AG04450 (cell line): Measurements from ENCODE around the gene RRAGC. TPM values are rescaled to one million over a fixed set of nuclear protein-coding genes. Genes with fewer than 3 reads are reported as not detected.
A peak's percentile ranks its signal among the peaks of the same experiment; 100 is the strongest.
"Not testable (repeated sequence)": the region's sequence is repeated elsewhere in the genome, so short reads cannot be mapped to it uniquely, and the experiment has no call there.

Experiments used
- CTCF ChIA-PET: fragments of 300-600, 350-600 bp; formaldehyde crosslinking; extraction: SDS; loops from one replicate; lab custom pipeline; 2022; ENCODE audit warnings: antibody characterized with exemption, inconsistent platforms; lab: Charles Lee
- POLR2A ChIA-PET: fragments of 350-600 bp; formaldehyde crosslinking; extraction: SDS; loops from one replicate; lab custom pipeline; 2021; ENCODE audit warnings: antibody characterized with exemption, inconsistent platforms; lab: Yijun Ruan, JAX
- DNase-seq: peaks from one replicate; pipeline ENCODE4 v3.0.0-alpha.2; 2011; ENCODE audit warnings: low read depth, low spot score
- H3K27ac ChIP-seq: one replicate; pipeline ENCODE4 v1.5.1; 2012; ENCODE audit warnings: low read depth, low read length, control low read depth
- H3K27me3 ChIP-seq: one replicate; pipeline ENCODE4 v1.6.0; 2012; ENCODE audit warnings: low read length; ENCODE audit not compliant: control insufficient read depth, insufficient read depth
- H3K4me3 ChIP-seq: 2 replicates; pipeline ENCODE4 v1.5.1; 2011; ENCODE audit warnings: mild to moderate bottlenecking, low read depth, low read length, control low read depth
- H3K9me3 ChIP-seq: 2 replicates; pipeline ENCODE4 v1.5.1; 2012; ENCODE audit warnings: low read length; ENCODE audit not compliant: control insufficient read depth, insufficient read depth
- polyA plus RNA-seq: library from polyadenylated mRNA; depleted of rRNA; stranded (reverse); fragments of >200 nt; gene quantifications from 2 replicates; pipeline ENCODE4 v1.2.3, GENCODE V29; 2011
- TF ChIP-seq, protein P1 (sequence below): IDR thresholded peaks from 2 replicates; pipeline ENCODE4 v1.5.1; 2011; ENCODE audit warnings: low read depth, low read length, control low read depth, inconsistent platforms

The RRAGC gene
- polyA plus RNA-seq, 1 experiment: 24.9 TPM

DNA sequence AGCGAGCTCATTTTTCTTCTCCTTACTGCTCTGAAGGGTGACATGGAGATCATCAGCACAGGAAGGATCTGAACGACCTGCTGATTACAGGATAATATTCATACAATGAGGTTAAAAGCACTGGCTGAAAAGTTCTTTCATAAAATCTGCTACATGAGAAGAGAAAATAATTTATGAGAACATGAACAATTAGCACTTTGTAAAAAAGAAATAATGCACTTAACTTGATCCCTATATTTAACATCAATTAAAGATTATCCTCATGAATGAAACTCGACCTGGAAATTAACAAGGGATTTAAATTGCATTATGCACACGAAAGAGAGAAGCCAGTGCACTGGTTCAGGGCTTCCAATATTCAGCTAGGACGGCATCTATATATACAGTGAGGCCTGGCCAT, 46.6 kb downstream of the RRAGC start:
- DNase-seq: no peak
- Histone ChIP-seq H3K27ac (no peak overlapping the region), H3K9me3 (peaks cover 18% of the 10 kb centered on the region; the same call in 1 of the 2 replicates), H3K4me3 (no peak overlapping the region), H3K27me3 (peaks cover 46% of the 10 kb centered on the region)
- POLR2A ChIA-PET: interaction anchor here (0.6 kb wide), 1 partner anchor 17 kb away, joined by 5 read pairs; no protein-coding TSS in a partner anchor
- CTCF ChIA-PET: interaction anchor here (0.6 kb wide), 1 partner anchor 775 kb away, joined by 3 read pairs; no protein-coding TSS in a partner anchor
- TF ChIP-seq, protein P1, sequence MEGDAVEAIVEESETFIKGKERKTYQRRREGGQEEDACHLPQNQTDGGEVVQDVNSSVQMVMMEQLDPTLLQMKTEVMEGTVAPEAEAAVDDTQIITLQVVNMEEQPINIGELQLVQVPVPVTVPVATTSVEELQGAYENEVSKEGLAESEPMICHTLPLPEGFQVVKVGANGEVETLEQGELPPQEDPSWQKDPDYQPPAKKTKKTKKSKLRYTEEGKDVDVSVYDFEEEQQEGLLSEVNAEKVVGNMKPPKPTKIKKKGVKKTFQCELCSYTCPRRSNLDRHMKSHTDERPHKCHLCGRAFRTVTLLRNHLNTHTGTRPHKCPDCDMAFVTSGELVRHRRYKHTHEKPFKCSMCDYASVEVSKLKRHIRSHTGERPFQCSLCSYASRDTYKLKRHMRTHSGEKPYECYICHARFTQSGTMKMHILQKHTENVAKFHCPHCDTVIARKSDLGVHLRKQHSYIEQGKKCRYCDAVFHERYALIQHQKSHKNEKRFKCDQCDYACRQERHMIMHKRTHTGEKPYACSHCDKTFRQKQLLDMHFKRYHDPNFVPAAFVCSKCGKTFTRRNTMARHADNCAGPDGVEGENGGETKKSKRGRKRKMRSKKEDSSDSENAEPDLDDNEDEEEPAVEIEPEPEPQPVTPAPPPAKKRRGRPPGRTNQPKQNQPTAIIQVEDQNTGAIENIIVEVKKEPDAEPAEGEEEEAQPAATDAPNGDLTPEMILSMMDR: no peak

DNA sequence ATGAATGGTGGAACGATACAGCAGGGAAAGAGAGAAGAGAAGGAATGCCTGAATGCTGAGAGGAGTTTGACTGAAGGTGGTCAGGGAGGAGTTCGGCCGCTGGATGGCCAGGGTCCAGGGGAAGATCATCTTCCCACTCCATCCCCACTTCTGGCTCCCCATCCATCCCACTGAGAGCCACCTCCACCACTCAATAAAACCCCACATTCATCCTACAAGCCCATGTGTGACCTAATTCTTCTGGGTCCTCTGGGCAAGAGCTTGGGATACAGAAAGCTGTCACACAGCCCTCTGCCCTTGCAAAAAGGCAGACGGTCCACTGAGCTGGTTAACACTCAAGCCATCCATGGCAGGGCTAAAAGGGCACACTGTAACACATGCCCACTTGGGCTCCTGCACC, 48.1 kb downstream of the RRAGC start:
- CTCF ChIA-PET, DNase-seq, POLR2A ChIA-PET, H3K9me3 ChIP-seq, H3K27ac ChIP-seq, H3K4me3 ChIP-seq: not testable (repeated sequence)
- peaks cover 31% of the 10 kb centered on the region for H3K27me3 ChIP-seq

DNA sequence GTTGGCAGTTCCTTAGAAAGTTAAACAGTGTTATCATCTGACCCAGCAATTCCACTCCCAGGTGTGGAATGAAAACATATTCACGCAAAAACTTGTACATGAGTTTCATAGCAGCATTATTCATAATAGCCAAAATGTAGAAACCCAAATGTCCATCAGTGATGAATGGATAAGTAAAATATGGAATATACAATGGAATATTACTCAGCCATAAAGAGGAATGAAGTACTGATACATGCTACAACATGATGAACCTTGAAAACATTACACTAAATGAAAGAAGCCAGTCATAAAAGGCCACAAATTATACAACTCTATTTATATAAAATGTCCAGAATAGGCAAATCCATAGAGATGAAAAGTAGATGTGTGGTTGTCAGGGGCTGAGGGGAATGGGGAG, 53.5 kb downstream of the RRAGC start:
- H3K4me3 ChIP-seq: no peak overlapping the region
- peaks cover 23% of the 10 kb centered on the region for H3K27me3 ChIP-seq
- H3K27ac ChIP-seq: no peak overlapping the region
- CTCF ChIA-PET: no interaction called here
- POLR2A ChIA-PET: no interaction called here
- no peaks in the 10 kb centered on the region for H3K9me3 ChIP-seq
- TF ChIP-seq, protein P1: no peak
- no peak for DNase-seq

DNA sequence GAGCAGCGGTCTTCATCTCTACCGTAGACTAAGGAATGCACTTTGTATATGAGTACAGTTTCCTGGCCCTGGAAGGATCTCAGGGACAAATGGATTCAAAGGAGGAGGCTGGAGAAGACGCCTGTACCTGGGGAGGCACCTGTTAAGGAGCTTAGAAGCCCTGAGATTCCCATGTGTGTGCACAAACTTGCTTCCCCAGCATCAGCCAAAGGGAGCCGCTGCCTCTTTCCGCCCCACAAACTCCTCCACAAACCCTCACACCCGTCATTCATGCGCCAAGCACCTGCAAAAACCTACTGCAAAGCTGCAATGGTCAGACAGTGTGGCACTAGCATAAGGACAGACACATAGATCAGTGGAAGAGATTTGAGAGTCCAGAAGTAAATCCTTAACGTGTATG, 54.5 kb downstream of the RRAGC start:
- POLR2A ChIA-PET: no interaction called here
- H3K9me3 ChIP-seq: no peaks in the 10 kb centered on the region
- DNase-seq: no peak
- H3K4me3 ChIP-seq: no peak overlapping the region
- TF ChIP-seq, protein P1: no peak
- peaks cover 21% of the 10 kb centered on the region for H3K27me3 ChIP-seq
- H3K27ac ChIP-seq: no peak overlapping the region
- CTCF ChIA-PET: no interaction called here

DNA sequence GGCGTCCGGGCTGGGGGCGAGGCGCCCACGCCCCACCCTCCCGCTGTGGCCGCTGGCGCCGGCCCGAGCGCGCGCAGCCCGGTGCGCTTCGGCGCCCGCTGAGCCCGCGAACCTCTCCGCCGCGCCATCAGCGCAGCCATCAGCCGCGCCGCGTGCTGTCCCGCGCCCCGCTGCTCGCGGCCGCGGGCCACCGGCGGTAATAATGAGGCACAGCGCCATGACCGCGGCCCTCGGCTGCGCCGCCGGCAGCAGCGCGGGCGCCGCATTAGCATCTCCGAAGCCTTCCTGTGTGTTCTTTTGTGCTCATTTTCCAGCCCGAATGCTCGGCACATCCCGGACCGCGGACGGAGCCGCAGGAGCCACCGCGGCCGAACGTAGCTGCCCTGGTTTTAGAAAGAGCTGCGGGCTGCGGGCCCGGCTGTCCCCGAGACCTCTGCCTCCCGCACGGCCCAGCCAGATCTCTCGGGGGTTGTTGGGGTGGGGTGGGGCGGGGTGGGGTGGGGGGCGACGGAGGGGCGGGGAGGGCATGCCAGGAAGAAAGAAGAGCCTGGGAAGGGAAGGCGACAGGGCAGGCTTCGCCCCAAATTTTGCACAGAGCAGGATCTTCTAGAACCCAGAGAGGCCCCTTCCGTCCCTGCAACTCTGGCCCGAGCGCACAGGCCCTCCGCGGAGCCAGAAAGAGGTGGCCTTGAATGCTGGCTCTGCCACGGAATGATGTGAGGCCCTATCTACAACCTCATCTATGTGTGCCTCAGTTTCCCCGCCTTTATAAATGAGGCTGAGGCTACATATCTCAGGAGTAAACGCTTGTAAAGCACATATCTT, 55.3 kb downstream of the RRAGC start:
- no peak overlapping the region for H3K27ac ChIP-seq
- H3K4me3 ChIP-seq: peak overlapping the region; percentile 20; the same call in 1 of the 2 replicates
- ChIA-PET CTCF (no interaction called here), POLR2A (no interaction called here)
- no peaks in the 10 kb centered on the region for H3K9me3 ChIP-seq
- peaks cover 21% of the 10 kb centered on the region for H3K27me3 ChIP-seq
- TF ChIP-seq, protein P1: no peak
- DNase-seq: no peak
